ENCODE measurements around the gene TGM3. TPM values are rescaled to one million over a fixed set of nuclear protein-coding genes. Genes with fewer than 3 reads are reported as not detected.

Gene TGM3
- total and polyA plus RNA-seq, 2 experiments from 2014 or later = 0.08 TPM; not detected in 1

DNA sequence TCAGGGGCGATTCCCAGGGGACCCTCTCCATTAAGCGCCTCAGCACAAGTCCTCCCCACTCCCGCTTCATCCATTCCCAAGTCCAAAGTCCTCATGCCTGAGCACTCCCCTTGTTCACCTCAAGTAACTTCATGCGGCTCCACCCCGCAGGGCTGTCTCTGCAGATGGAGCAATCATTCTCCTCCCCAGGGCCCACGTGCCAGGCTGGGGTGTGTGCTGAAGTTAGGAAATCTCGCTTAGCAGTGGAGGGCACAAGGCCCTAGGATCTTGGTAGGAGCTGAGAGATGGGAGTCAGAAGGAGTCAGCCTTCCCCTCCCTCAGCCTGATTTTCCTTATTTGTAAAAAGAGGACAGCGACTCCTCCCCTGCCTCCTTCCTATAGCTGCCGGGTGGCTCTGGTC, 3.5 kb downstream of the TGM3 start:
- ATAC-seq = no peak
- no peaks in the 10 kb centered on the region for H4K20me1 ChIP-seq (replicated peaks; ENCODE audit: insufficient read depth)

More for the DNA sequence above, 3.5 kb downstream of the TGM3 start:
- H3F3A ChIP-seq (replicated peaks; ENCODE audit: low read depth) = no peaks in the 10 kb centered on the region
- H3K4me1 Mint-ChIP-seq = peaks cover 25% of the 10 kb centered on the region
- TF ChIP-seq NANOG (IDR thresholded peaks at IDR 0.05; ENCODE audit: borderline replicate concordance) (no peak), STAT1 (IDR thresholded peaks at IDR 0.05; ENCODE audit: unreplicated experiment) (no peak), EZH2phosphoT487 (IDR thresholded peaks at IDR 0.05; ENCODE audit: unreplicated experiment) (no peak), JUNB (IDR thresholded peaks at IDR 0.05; ENCODE audit: unreplicated experiment) (no peak), POLR2AphosphoS5 (IDR thresholded peaks at IDR 0.05; ENCODE audit: low read depth) (no peak), CREB1 (CRISPR knock-in tag; IDR thresholded peaks at IDR 0.05; ENCODE audit: low read depth) (no peak), EZH2 (IDR thresholded peaks at IDR 0.05; ENCODE audit: low read depth, unreplicated experiment) (no peak), ZNF114 (CRISPR knock-in tag; IDR thresholded peaks at IDR 0.05) (no peak), ZNF331 (CRISPR knock-in tag; IDR thresholded peaks at IDR 0.05; ENCODE audit: low read depth) (no peak)
- TF ChIP-seq, protein P1, sequence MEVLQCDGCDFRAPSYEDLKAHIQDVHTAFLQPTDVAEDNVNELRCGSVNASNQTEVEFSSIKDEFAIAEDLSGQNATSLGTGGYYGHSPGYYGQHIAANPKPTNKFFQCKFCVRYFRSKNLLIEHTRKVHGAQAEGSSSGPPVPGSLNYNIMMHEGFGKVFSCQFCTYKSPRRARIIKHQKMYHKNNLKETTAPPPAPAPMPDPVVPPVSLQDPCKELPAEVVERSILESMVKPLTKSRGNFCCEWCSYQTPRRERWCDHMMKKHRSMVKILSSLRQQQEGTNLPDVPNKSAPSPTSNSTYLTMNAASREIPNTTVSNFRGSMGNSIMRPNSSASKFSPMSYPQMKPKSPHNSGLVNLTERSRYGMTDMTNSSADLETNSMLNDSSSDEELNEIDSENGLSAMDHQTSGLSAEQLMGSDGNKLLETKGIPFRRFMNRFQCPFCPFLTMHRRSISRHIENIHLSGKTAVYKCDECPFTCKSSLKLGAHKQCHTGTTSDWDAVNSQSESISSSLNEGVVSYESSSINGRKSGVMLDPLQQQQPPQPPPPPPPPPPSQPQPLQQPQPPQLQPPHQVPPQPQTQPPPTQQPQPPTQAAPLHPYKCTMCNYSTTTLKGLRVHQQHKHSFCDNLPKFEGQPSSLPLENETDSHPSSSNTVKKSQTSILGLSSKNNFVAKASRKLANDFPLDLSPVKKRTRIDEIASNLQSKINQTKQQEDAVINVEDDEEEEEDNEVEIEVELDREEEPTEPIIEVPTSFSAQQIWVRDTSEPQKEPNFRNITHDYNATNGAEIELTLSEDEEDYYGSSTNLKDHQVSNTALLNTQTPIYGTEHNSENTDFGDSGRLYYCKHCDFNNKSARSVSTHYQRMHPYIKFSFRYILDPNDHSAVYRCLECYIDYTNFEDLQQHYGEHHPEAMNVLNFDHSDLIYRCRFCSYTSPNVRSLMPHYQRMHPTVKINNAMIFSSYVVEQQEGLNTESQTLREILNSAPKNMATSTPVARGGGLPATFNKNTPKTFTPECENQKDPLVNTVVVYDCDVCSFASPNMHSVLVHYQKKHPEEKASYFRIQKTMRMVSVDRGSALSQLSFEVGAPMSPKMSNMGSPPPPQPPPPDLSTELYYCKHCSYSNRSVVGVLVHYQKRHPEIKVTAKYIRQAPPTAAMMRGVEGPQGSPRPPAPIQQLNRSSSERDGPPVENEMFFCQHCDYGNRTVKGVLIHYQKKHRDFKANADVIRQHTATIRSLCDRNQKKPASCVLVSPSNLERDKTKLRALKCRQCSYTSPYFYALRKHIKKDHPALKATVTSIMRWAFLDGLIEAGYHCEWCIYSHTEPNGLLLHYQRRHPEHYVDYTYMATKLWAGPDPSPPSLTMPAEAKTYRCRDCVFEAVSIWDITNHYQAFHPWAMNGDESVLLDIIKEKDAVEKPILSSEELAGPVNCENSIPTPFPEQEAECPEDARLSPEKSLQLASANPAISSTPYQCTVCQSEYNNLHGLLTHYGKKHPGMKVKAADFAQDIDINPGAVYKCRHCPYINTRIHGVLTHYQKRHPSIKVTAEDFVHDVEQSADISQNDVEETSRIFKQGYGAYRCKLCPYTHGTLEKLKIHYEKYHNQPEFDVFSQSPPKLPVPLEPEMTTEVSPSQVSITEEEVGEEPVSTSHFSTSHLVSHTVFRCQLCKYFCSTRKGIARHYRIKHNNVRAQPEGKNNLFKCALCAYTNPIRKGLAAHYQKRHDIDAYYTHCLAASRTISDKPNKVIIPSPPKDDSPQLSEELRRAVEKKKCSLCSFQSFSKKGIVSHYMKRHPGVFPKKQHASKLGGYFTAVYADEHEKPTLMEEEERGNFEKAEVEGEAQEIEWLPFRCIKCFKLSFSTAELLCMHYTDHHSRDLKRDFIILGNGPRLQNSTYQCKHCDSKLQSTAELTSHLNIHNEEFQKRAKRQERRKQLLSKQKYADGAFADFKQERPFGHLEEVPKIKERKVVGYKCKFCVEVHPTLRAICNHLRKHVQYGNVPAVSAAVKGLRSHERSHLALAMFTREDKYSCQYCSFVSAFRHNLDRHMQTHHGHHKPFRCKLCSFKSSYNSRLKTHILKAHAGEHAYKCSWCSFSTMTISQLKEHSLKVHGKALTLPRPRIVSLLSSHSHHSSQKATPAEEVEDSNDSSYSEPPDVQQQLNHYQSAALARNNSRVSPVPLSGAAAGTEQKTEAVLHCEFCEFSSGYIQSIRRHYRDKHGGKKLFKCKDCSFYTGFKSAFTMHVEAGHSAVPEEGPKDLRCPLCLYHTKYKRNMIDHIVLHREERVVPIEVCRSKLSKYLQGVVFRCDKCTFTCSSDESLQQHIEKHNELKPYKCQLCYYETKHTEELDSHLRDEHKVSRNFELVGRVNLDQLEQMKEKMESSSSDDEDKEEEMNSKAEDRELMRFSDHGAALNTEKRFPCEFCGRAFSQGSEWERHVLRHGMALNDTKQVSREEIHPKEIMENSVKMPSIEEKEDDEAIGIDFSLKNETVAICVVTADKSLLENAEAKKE (CRISPR knock-in tag; IDR thresholded peaks at IDR 0.05) = no peak
- TF ChIP-seq, protein P2, sequence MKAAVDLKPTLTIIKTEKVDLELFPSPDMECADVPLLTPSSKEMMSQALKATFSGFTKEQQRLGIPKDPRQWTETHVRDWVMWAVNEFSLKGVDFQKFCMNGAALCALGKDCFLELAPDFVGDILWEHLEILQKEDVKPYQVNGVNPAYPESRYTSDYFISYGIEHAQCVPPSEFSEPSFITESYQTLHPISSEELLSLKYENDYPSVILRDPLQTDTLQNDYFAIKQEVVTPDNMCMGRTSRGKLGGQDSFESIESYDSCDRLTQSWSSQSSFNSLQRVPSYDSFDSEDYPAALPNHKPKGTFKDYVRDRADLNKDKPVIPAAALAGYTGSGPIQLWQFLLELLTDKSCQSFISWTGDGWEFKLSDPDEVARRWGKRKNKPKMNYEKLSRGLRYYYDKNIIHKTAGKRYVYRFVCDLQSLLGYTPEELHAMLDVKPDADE (IDR thresholded peaks at IDR 0.05) = no peak
- TF ChIP-seq, protein P3, sequence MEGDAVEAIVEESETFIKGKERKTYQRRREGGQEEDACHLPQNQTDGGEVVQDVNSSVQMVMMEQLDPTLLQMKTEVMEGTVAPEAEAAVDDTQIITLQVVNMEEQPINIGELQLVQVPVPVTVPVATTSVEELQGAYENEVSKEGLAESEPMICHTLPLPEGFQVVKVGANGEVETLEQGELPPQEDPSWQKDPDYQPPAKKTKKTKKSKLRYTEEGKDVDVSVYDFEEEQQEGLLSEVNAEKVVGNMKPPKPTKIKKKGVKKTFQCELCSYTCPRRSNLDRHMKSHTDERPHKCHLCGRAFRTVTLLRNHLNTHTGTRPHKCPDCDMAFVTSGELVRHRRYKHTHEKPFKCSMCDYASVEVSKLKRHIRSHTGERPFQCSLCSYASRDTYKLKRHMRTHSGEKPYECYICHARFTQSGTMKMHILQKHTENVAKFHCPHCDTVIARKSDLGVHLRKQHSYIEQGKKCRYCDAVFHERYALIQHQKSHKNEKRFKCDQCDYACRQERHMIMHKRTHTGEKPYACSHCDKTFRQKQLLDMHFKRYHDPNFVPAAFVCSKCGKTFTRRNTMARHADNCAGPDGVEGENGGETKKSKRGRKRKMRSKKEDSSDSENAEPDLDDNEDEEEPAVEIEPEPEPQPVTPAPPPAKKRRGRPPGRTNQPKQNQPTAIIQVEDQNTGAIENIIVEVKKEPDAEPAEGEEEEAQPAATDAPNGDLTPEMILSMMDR (conservative IDR thresholded peaks at IDR 0.05; ENCODE audit: low read depth in 2 of 2) = no peak
- TF ChIP-seq, protein P4, sequence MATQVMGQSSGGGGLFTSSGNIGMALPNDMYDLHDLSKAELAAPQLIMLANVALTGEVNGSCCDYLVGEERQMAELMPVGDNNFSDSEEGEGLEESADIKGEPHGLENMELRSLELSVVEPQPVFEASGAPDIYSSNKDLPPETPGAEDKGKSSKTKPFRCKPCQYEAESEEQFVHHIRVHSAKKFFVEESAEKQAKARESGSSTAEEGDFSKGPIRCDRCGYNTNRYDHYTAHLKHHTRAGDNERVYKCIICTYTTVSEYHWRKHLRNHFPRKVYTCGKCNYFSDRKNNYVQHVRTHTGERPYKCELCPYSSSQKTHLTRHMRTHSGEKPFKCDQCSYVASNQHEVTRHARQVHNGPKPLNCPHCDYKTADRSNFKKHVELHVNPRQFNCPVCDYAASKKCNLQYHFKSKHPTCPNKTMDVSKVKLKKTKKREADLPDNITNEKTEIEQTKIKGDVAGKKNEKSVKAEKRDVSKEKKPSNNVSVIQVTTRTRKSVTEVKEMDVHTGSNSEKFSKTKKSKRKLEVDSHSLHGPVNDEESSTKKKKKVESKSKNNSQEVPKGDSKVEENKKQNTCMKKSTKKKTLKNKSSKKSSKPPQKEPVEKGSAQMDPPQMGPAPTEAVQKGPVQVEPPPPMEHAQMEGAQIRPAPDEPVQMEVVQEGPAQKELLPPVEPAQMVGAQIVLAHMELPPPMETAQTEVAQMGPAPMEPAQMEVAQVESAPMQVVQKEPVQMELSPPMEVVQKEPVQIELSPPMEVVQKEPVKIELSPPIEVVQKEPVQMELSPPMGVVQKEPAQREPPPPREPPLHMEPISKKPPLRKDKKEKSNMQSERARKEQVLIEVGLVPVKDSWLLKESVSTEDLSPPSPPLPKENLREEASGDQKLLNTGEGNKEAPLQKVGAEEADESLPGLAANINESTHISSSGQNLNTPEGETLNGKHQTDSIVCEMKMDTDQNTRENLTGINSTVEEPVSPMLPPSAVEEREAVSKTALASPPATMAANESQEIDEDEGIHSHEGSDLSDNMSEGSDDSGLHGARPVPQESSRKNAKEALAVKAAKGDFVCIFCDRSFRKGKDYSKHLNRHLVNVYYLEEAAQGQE (IDR thresholded peaks at IDR 0.05; ENCODE audit: unreplicated experiment) = no peak
- DNase-seq (ENCODE audit: low spot score) = no peak
- H3K4me2 ChIP-seq = no peak overlapping the region
- H3K27ac Mint-ChIP-seq = no peak overlapping the region
- no peaks in the 10 kb centered on the region for H3K9me2 ChIP-seq (ENCODE audit: insufficient read depth)
- H3K36me3 Mint-ChIP-seq (ENCODE audit: low read depth) = no peaks in the 10 kb centered on the region
- no peaks in the 10 kb centered on the region for H3K9me3 Mint-ChIP-seq
- H3K4me1 ChIP-seq (ENCODE audit: insufficient read depth) = peaks cover 10% of the 10 kb centered on the region
- no peaks in the 10 kb centered on the region for H3K36me3 ChIP-seq (ENCODE audit: insufficient read depth)
- H3K79me2 ChIP-seq (replicated peaks; ENCODE audit: insufficient read depth) = no peaks in the 10 kb centered on the region
- H3K27ac ChIP-seq (ENCODE audit: low read depth) = no peak overlapping the region
- H3K27me3 ChIP-seq (ENCODE audit: insufficient read depth) = no peaks in the 10 kb centered on the region
- H2AFZ ChIP-seq = peak overlapping the region; percentile 69; the same call in 1 of the 2 replicates
- no peak overlapping the region for H3K4me3 ChIP-seq
- H3K27me3 Mint-ChIP-seq (ENCODE audit: insufficient read depth, low read depth, poor library complexity) = no peaks in the 10 kb centered on the region
- H3K4me3 Mint-ChIP-seq = no peak overlapping the region
